Thoracic aorta (tissue), 2 donors: ENCODE data around the gene TMEM129. TPM values are rescaled to one million over a fixed set of nuclear protein-coding genes. Genes with fewer than 3 reads are reported as not detected.

ENCODE experiments used
- ATAC-seq: fragments of 150-250 bp; one replicate; pipeline ENCODE4 v1.8.0; 2017; ENCODE audit warnings: low read depth; ENCODE audit not compliant: insufficient number of reproducible peaks, low FRiP score
- DNase-seq: peaks from one replicate; pipeline ENCODE4 v3.0.0-alpha.2; 2020; ENCODE audit warnings: low spot score
- H3K27ac ChIP-seq, 2 donors: fragments of 200-600 bp; sonication (generic); 1 replicate in 1 of 2; 2 replicates in 1 of 2; pipeline ENCODE4 v1.5.1; 2016; ENCODE audit warnings: mild to moderate bottlenecking in 2 of 2, moderate library complexity in 2 of 2
- H3K27me3 ChIP-seq: fragments of 200-600 bp; sonication (generic); replicated peaks from 2 replicates; pipeline ENCODE4 v1.6.0; 2016; ENCODE audit warnings: mild to moderate bottlenecking; ENCODE audit not compliant: insufficient read depth
- H3K36me3 ChIP-seq: fragments of 200-600 bp; sonication (generic); one replicate; pipeline ENCODE4 v1.5.1; 2016
- H3K4me1 ChIP-seq, 2 donors: fragments of 200-600 bp; sonication (generic); 1 replicate in 1 of 2; 2 replicates in 1 of 2; pipeline versions ENCODE4 v1.5.1 to v1.6.0; 2016; ENCODE audit warnings: low read depth in 2 of 2, mild to moderate bottlenecking in 1 of 2; ENCODE audit not compliant: control insufficient read depth in 1 of 2
- H3K4me3 ChIP-seq: fragments of 200-600 bp; sonication (generic); 2 replicates; pipeline ENCODE4 v1.5.1; 2016; ENCODE audit warnings: mild to moderate bottlenecking
- H3K9me3 ChIP-seq: fragments of 200-600 bp; sonication (generic); 2 replicates; pipeline ENCODE4 v1.5.1; 2016
- CTCF ChIP-seq: fragments of 200-600 bp; sonication (generic); IDR thresholded peaks from one replicate; pipeline ENCODE4 v1.5.1; 2019; ENCODE audit warnings: antibody characterized with exemption
- total RNA-seq, 2 donors: library from RNA; depleted of rRNA; stranded (reverse); fragments of >200 nt; gene quantifications; one replicate each; pipeline versions ENCODE4 v1.1.0 to v1.2.3, GENCODE V29; 2016

Gene TMEM129
- total RNA-seq, 2 donors from 2014 or later, result 58.1 to 104 TPM

GRCh38 chr4:1760521-1761071 lies 39.5 kb upstream of the TMEM129 start:
- no peaks in the 10 kb centered on the region for H3K36me3 ChIP-seq
- no peak for DNase-seq
- no peak for TF ChIP-seq CTCF
- no peak overlapping the region for H3K4me3 ChIP-seq
- no peaks in the 10 kb centered on the region for H3K9me3 ChIP-seq
- no peak overlapping the region for H3K27ac ChIP-seq
- H3K27me3 ChIP-seq, result no peaks in the 10 kb centered on the region
- no peak for ATAC-seq
- peaks cover 3 to 11% of the 10 kb centered on the region in 2 donors for H3K4me1 ChIP-seq

- Histone ChIP-seq H3K27ac (no peak overlapping the region), H3K9me3 (no peaks in the 10 kb centered on the region), H3K36me3 (no peaks in the 10 kb centered on the region), H3K27me3 (no peaks in the 10 kb centered on the region), H3K4me3 (no peak overlapping the region), H3K4me1 (peaks cover 3 to 11% of the 10 kb centered on the region in 2 donors)
- DNase-seq (no peak), ATAC-seq (no peak)
- no peak for TF ChIP-seq CTCF
These were observed 38.7 kb upstream of the TMEM129 start for GRCh38 chr4:1759818-1760223.

GRCh38 chr4:1759170-1759817 lies 38.2 kb upstream of the TMEM129 start:
- no peaks in the 10 kb centered on the region for H3K27me3 ChIP-seq
- H3K4me3 ChIP-seq, result no peak overlapping the region
- no peaks in the 10 kb centered on the region for H3K9me3 ChIP-seq
- H3K36me3 ChIP-seq, result no peaks in the 10 kb centered on the region
- ATAC-seq, result no peak
- no peak overlapping the region for H3K27ac ChIP-seq
- no peak for TF ChIP-seq CTCF
- H3K4me1 ChIP-seq, result peaks cover 3 to 11% of the 10 kb centered on the region in 2 donors
- no peak for DNase-seq

- no peak overlapping the region for H3K27ac ChIP-seq
- TF ChIP-seq CTCF, result no peak
- no peak for ATAC-seq
These were observed 37.4 kb upstream of the TMEM129 start for GRCh38 chr4:1758306-1759121.

GRCh38 chr4:1757836-1758235 lies 36.7 kb upstream of the TMEM129 start:
- Histone ChIP-seq H3K9me3 (no peaks in the 10 kb centered on the region), H3K36me3 (no peaks in the 10 kb centered on the region), H3K4me1 (no peaks in the 10 kb centered on the region), H3K27ac (no peak overlapping the region), H3K4me3 (no peak overlapping the region), H3K27me3 (no peaks in the 10 kb centered on the region)
- TF ChIP-seq CTCF, result no peak
- DNase-seq (no peak), ATAC-seq (no peak)

More at GRCh38 chr4:1758306-1759121, 37.4 kb upstream of the TMEM129 start:
- Histone ChIP-seq H3K27me3 (no peaks in the 10 kb centered on the region), H3K4me3 (no peak overlapping the region), H3K9me3 (no peaks in the 10 kb centered on the region), H3K36me3 (no peaks in the 10 kb centered on the region), H3K4me1 (peaks cover 0 to 5% of the 10 kb centered on the region in 2 donors)
- no peak for DNase-seq
